GM10248 (cell line): ENCODE measurements around the gene PRC1.

Experiments
- CTCF ChIA-PET: fragments of 300-600 bp; sonication (Branson Sonifier 250); formaldehyde crosslinking; extraction: SDS; loops from one replicate; lab custom pipeline; 2021; ENCODE audit warnings: antibody characterized with exemption; lab: Yijun Ruan, JAX
- POLR2A ChIA-PET: fragments of 350-650 bp; sonication (Branson Sonifier 250); formaldehyde crosslinking; extraction: SDS; loops from one replicate; lab custom pipeline; 2020; ENCODE audit warnings: antibody characterized with exemption; lab: Yijun Ruan, JAX
- DNase-seq: peaks from one replicate; pipeline ENCODE4 v3.0.0; 2012; ENCODE audit errors: extremely low spot score
- CTCF ChIP-seq: IDR thresholded peaks from 2 replicates; pipeline ENCODE4 v1.5.1; 2012; ENCODE audit warnings: mild to moderate bottlenecking, low read depth; ENCODE audit errors: extremely low read depth, missing control alignments, control extremely low read depth

The PRC1 gene

GRCh38 chr15:90991587-90992285 is 2.6 kb downstream of the PRC1 start:
- no peak for DNase-seq
- POLR2A ChIA-PET, result no interaction called here
- no peak for TF ChIP-seq CTCF
- CTCF ChIA-PET, result interaction anchor here (1.6 kb wide), 1 partner anchor 41 kb away, joined by 4 read pairs; no protein-coding TSS in a partner anchor

- TF ChIP-seq CTCF, result no peak
- DNase-seq, result no peak
- CTCF ChIA-PET, result interaction anchor here (1.2 to 1.7 kb wide), 4 partner anchors 11 to 57 kb away, joined by 3 to 5 read pairs (median 4); partner anchors contain the start of gene HDDC3
- POLR2A ChIA-PET, result no interaction called here
These were observed 3.9 kb downstream of the PRC1 start for GRCh38 chr15:90990446-90990845.

- no peak for TF ChIP-seq CTCF
- ChIA-PET CTCF (interaction anchor here (1.2 to 1.7 kb wide), 4 partner anchors 10 to 56 kb away, joined by 3 to 5 read pairs (median 4); partner anchors contain the start of gene HDDC3), POLR2A (interaction anchor here (0.5 kb wide), 1 partner anchor 9 kb away, joined by 3 read pairs; no protein-coding TSS in a partner anchor)
- DNase-seq, result no peak
These were observed 5.1 kb downstream of the PRC1 start for GRCh38 chr15:90989040-90989768.

GRCh38 chr15:90988296-90988695 is 6.0 kb downstream of the PRC1 start:
- ChIA-PET POLR2A (no interaction called here), CTCF (interaction anchor here (0.9 to 12.5 kb wide), 4 partner anchors 30 to 57 kb away, joined by 3 to 169 read pairs (median 4); partner anchors contain the start of genes HDDC3 and RCCD1)
- no peak for TF ChIP-seq CTCF
- no peak for DNase-seq

GRCh38 chr15:90987561-90988141 is 6.7 kb downstream of the PRC1 start:
- POLR2A ChIA-PET, result no interaction called here
- no peak for DNase-seq
- no peak for TF ChIP-seq CTCF
- CTCF ChIA-PET, result interaction anchor here (0.9 to 12.5 kb wide), 5 partner anchors 29 to 57 kb away, joined by 3 to 169 read pairs (median 3); partner anchors contain the start of genes HDDC3 and RCCD1
